ENCODE results near the gene SOX13.

DNA sequence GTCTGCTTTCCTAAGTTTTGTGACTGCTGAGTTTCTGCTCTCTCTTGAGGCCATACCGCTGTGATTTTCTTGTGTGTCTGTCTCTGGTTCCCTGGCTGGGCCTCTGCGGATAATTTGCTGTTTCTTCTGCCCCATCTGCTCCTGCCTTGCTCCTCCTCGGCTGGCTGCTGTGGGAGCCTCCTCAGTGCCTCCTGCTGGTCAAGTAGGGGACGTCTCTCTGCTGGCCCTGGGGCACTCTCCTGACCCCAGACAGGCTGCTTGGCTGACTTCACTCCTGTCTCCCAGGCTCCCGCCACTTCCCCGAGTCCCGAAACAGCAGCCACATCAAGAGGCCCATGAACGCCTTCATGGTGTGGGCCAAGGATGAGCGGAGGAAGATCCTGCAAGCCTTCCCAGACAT, 50.5 kb downstream of the SOX13 start:
- TF ChIP-seq EZH2 (IDR thresholded peaks at IDR 0.05; ENCODE audit: low read length) (no peak), CTCF (optimal IDR thresholded peaks at IDR 0.05 in 1 of 3, IDR thresholded peaks at IDR 0.05 in 1 of 3, conservative IDR thresholded peaks at IDR 0.05 in 1 of 3; ENCODE audit: extremely low read depth in 1 of 3, insufficient read depth in 2 of 3, low read length in 3 of 3) (peak; percentile 38 to 51 (median 49))
